RWPE2 (cell line): ENCODE data around the gene HPS4.

Experiments
- ATAC-seq: fragments of 200-7000 bp; cut with Tn5 transposase; 3 replicates; pipeline ENCODE4 v1.9.1; 2021; ENCODE audit warnings: low read depth
- DNase-seq: peaks from one replicate; pipeline ENCODE4 v3.0.0-alpha.2; 2020; ENCODE audit warnings: low spot score
- H3K27ac ChIP-seq: fragments of 450-650 bp; 2 replicates; pipeline ENCODE4 v1.5.1; 2017; ENCODE audit warnings: mild to moderate bottlenecking; ENCODE audit not compliant: poor library complexity, severe bottlenecking
- H3K27me3 ChIP-seq: fragments of 250-450 bp; sonication (Bioruptor Pico); 2 replicates; pipeline ENCODE4 v1.5.1; 2021; ENCODE audit warnings: mild to moderate bottlenecking, moderate library complexity; ENCODE audit not compliant: insufficient read depth, poor library complexity, severe bottlenecking
- H3K36me3 ChIP-seq: fragments of 250-450 bp; sonication (Bioruptor Pico); 2 replicates; pipeline ENCODE4 v1.5.1; 2020; ENCODE audit warnings: low read depth, mild to moderate bottlenecking, moderate library complexity
- H3K4me1 ChIP-seq: fragments of 250-450 bp; sonication (Bioruptor Pico); 2 replicates; pipeline ENCODE4 v1.5.1; 2021; ENCODE audit warnings: mild to moderate bottlenecking, moderate library complexity; ENCODE audit not compliant: insufficient read depth, poor library complexity, severe bottlenecking
- H3K4me3 ChIP-seq: fragments of 250-450 bp; sonication (Bioruptor Pico); 2 replicates; pipeline ENCODE4 v1.5.1; 2021; ENCODE audit warnings: mild to moderate bottlenecking, moderate library complexity; ENCODE audit not compliant: severe bottlenecking
- H3K9me3 ChIP-seq: fragments of 250-450 bp; sonication (Bioruptor Pico); 2 replicates; pipeline ENCODE4 v1.5.1; 2021; ENCODE audit warnings: mild to moderate bottlenecking, moderate library complexity; ENCODE audit not compliant: severe bottlenecking
- CTCF ChIP-seq: fragments of 450-650 bp; IDR thresholded peaks from one replicate; pipeline ENCODE4 v1.5.1; 2017; ENCODE audit warnings: mild to moderate bottlenecking, moderate library complexity; ENCODE audit not compliant: poor library complexity, severe bottlenecking

The HPS4 gene

GRCh38 chr22:26462641-26463040 is 20.9 kb downstream of the HPS4 start:
- H3K9me3 ChIP-seq = no peaks in the 10 kb centered on the region
- TF ChIP-seq CTCF = no peak
- H3K27ac ChIP-seq = peak overlapping the region; percentile 58
- H3K4me1 ChIP-seq = peaks cover 13% of the 10 kb centered on the region
- peaks cover 87% of the 10 kb centered on the region for H3K36me3 ChIP-seq
- DNase-seq (no peak), ATAC-seq (no peak)
- H3K27me3 ChIP-seq = no peaks in the 10 kb centered on the region
- no peak overlapping the region for H3K4me3 ChIP-seq

- peaks cover 13% of the 10 kb centered on the region for H3K4me1 ChIP-seq
- peaks cover 87% of the 10 kb centered on the region for H3K36me3 ChIP-seq
- no peak for DNase-seq
- no peak for ATAC-seq
- H3K27me3 ChIP-seq = no peaks in the 10 kb centered on the region
- no peak for TF ChIP-seq CTCF
- H3K27ac ChIP-seq = peak overlapping the region; percentile 58
- H3K9me3 ChIP-seq = no peaks in the 10 kb centered on the region
- no peak overlapping the region for H3K4me3 ChIP-seq
Measured at GRCh38 chr22:26462051-26462450, 21.5 kb downstream of the HPS4 start.

- H3K4me1 ChIP-seq = peaks cover 13% of the 10 kb centered on the region
Measured at GRCh38 chr22:26461188-26461810, 22.3 kb downstream of the HPS4 start.

GRCh38 chr22:26460202-26460601 is 23.4 kb downstream of the HPS4 start:
- H3K9me3 ChIP-seq = no peaks in the 10 kb centered on the region
- ATAC-seq = peak; percentile 73
- H3K4me1 ChIP-seq = peaks cover 13% of the 10 kb centered on the region
- no peak for TF ChIP-seq CTCF
- H3K27me3 ChIP-seq = no peaks in the 10 kb centered on the region
- H3K27ac ChIP-seq = peak overlapping the region; percentile 58
- no peak overlapping the region for H3K4me3 ChIP-seq
- no peak for DNase-seq
- H3K36me3 ChIP-seq = peaks cover 82% of the 10 kb centered on the region

More at GRCh38 chr22:26461188-26461810, 22.3 kb downstream of the HPS4 start:
- ATAC-seq (peak; percentile 77), DNase-seq (no peak)
- TF ChIP-seq CTCF = peak; percentile 89
- Histone ChIP-seq H3K4me3 (no peak overlapping the region), H3K9me3 (no peaks in the 10 kb centered on the region), H3K27ac (peak overlapping the region; percentile 58), H3K27me3 (no peaks in the 10 kb centered on the region), H3K36me3 (peaks cover 85% of the 10 kb centered on the region)

GRCh38 chr22:26457661-26458272 is 25.8 kb downstream of the HPS4 start:
- Histone ChIP-seq H3K4me3 (no peak overlapping the region), H3K27ac (no peak overlapping the region), H3K4me1 (peaks cover 13% of the 10 kb centered on the region), H3K27me3 (no peaks in the 10 kb centered on the region), H3K9me3 (no peaks in the 10 kb centered on the region), H3K36me3 (peaks cover 79% of the 10 kb centered on the region)
- no peak for DNase-seq
- no peak for TF ChIP-seq CTCF
- ATAC-seq = no peak
